BLaER1 treated with 17β-estradiol and CSF1 and Interleukin-3, amounts not matched to agents 10 nM and 100 nM (cell line): ENCODE measurements around the gene ARF6.
A peak's percentile ranks its signal among the peaks of the same experiment; 100 is the strongest.
"Not testable (repeated sequence)": the region's sequence is repeated elsewhere in the genome, so short reads cannot be mapped to it uniquely, and the experiment has no call there.

ENCODE experiments used
- H3K27ac ChIP-seq, 11 experiments: shearing (Covaris generic); formaldehyde crosslinking; 2 replicates each; pipeline ENCODE4 v1.8.1; 2022
- H3K27me3 ChIP-seq, 11 experiments: shearing (Covaris generic); formaldehyde crosslinking; 2 replicates each; pipeline ENCODE4 v1.8.1; 2022
- H3K36me3 ChIP-seq, 11 experiments: shearing (Covaris generic); formaldehyde crosslinking; 2 replicates each; pipeline ENCODE4 v1.8.1; 2022
- H3K4me1 ChIP-seq, 10 experiments: shearing (Covaris generic); formaldehyde crosslinking; 2 replicates each; pipeline ENCODE4 v1.8.1; 2022
- H3K4me2 ChIP-seq, 11 experiments: shearing (Covaris generic); formaldehyde crosslinking; 2 replicates each; pipeline ENCODE4 v1.8.1; 2022
- H3K4me3 ChIP-seq, 10 experiments: shearing (Covaris generic); formaldehyde crosslinking; 2 replicates each; pipeline ENCODE4 v1.8.1; 2022
- H3K9ac ChIP-seq, 11 experiments: shearing (Covaris generic); formaldehyde crosslinking; 2 replicates each; pipeline ENCODE4 v1.8.1; 2022
- H3K9me3 ChIP-seq, 11 experiments: shearing (Covaris generic); formaldehyde crosslinking; replicated peaks in 1 of 11; 2 replicates each; pipeline ENCODE4 v1.8.1; 2022
- H4K20me1 ChIP-seq, 11 experiments: shearing (Covaris generic); formaldehyde crosslinking; 2 replicates each; pipeline ENCODE4 v1.8.1; 2022
- Cebpa-rat ChIP-seq, 11 experiments: shearing (Covaris generic); IDR thresholded peaks; 2 replicates each; pipeline ENCODE4 v1.8.1; 2022

The ARF6 gene

DNA sequence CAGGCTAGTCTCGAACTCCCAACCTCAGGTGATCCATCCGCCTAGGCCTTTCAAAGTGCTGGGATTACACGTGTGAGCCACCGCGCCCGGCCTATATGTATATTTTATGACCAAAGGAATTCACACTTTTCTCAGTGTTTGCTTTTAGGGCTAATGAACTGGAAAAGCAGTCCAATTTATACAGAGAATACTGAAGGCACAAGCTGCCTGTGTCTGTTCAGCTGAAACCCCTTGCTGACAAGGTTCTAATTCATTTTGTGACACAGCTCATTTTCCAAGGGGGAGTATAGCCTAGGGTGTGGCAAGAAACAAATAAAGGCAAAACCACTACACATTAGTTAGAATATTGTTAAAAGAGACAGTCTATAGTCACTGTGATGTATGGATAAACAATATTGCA is 22.0 kb upstream of the ARF6 start:
- TF ChIP-seq Cebpa-rat (IDR thresholded peaks at IDR 0.05), result no peak
- Histone ChIP-seq H3K4me1 (peaks cover 16 to 55% (median 22%) of the 10 kb centered on the region in 10 experiments), H3K9ac (peak overlapping the region in 1 of 11 experiments; percentile 22; a peak in 1 of 22 replicates), H3K27ac (peak overlapping the region in 2 of 11 experiments; percentile 5 to 28; a peak in 2 of 22 replicates), H3K9me3 (no peaks in the 10 kb centered on the region), H3K27me3 (no peaks in the 10 kb centered on the region), H3K4me3 (no peak overlapping the region), H4K20me1 (no peaks in the 10 kb centered on the region), H3K4me2 (peak overlapping the region in 3 of 11 experiments; percentile 71 to 87 (median 73); a peak in 3 of 22 replicates), H3K36me3 (no peaks in the 10 kb centered on the region)

DNA sequence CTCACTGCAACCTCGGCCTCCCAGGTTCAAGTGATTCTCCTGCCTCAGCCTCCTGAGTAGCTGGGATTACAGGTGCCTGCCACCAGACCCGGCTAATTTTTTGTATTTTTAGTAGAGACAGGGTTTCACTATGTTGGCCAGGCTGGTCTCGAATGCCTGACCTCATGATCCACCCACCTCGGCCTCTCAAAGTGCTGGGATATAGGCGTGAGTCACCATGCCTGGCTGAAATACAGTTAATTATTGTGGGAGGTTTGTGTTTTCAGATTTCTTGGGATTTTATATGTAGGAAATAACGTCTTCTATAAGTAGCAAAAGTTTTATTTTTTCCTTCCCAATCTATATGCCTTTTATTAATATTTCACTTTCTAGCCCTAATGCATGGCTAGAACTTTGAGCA is 19.3 kb upstream of the ARF6 start:
- H3K4me1 ChIP-seq, result peaks cover 6 to 36% (median 12%) of the 10 kb centered on the region in 10 experiments
- H3K4me2 ChIP-seq, H3K9me3 ChIP-seq: not testable (repeated sequence)

DNA sequence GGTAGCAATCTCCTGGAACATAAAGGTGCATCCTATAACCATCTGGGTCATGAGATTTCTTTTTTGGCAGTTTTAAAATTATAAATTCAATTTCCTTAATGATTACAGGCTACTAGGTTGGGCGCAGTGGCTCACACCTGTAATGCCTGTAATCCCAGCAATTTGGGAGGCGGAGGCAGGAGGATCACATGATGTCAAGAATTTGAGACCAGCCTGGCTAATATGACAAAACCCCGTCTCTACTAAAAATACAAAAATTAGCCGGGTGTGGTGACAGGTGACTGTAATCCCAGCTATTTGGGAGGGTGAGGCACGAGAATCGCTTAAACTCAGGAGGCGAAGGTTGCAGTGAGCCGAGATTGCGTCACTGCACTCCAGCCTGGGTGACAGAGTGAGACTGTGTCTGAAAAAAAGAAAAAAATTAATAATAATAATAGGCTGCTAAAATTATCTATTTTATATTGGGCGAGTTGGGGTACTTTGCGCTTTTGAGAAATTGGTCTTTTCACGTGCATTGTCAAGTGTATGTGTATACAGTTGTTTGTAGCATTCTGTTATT is 17.2 kb upstream of the ARF6 start:
- no peak overlapping the region for H3K9ac ChIP-seq
- 0 out of 22 replicates have a peak, but pooled peaks of 1 of the 11 experiments have one; percentile 19 for TF ChIP-seq Cebpa-rat (IDR thresholded peaks at IDR 0.05)
- H3K4me1 ChIP-seq, result peaks cover 0 to 32% (median 6%) of the 10 kb centered on the region in 10 experiments; a peak in 11 of 20 replicates
- no peak overlapping the region for H3K27ac ChIP-seq
- H3K4me3 ChIP-seq, result no peak overlapping the region
- no peaks in the 10 kb centered on the region for H3K9me3 ChIP-seq
- H4K20me1 ChIP-seq, result no peaks in the 10 kb centered on the region
- H3K4me2 ChIP-seq, result no peak overlapping the region
- no peaks in the 10 kb centered on the region for H3K36me3 ChIP-seq
- H3K27me3 ChIP-seq, result no peaks in the 10 kb centered on the region

More for the DNA sequence above, 19.3 kb upstream of the ARF6 start:
- H3K4me3 ChIP-seq, H3K36me3 ChIP-seq, H3K27me3 ChIP-seq, H3K27ac ChIP-seq, H4K20me1 ChIP-seq, H3K9ac ChIP-seq: not testable (repeated sequence)

DNA sequence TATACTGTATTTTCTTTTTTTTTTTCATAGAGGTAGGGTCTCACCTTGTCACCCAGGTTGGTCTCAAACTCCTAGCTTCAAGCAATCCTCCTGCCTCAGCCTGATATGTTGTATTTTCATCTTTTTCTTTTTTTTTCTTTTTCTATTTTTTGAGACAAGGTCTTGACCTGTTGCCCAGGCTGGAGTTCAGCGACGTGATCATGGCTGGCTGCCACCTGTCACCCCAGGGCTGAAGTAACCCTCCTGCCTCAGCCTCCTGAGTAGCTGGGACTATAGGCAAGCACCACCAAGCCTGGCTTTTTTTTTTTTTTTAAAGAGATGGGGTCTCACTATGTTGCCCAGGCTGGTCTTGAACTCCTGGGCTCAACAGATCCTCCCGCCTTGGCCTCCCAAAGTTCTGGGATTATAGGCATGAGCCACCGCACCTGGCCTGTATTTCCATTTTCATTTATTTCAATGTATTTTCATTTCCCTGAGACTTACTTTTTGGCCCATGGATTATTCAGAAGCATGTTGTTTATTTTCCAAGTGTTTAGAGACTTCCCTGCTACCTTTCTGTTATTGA is 16.2 kb upstream of the ARF6 start:
- no peaks in the 10 kb centered on the region for H3K27me3 ChIP-seq
- H3K27ac ChIP-seq, result no peak overlapping the region
- H3K9ac ChIP-seq, result no peak overlapping the region
- no peak overlapping the region for H3K4me2 ChIP-seq
- peaks cover 0 to 33% (median 7%) of the 10 kb centered on the region in 10 experiments; a peak in 11 of 20 replicates for H3K4me1 ChIP-seq
- no peak overlapping the region for H3K4me3 ChIP-seq
- no peaks in the 10 kb centered on the region for H3K36me3 ChIP-seq
- TF ChIP-seq Cebpa-rat (IDR thresholded peaks at IDR 0.05), result no peak
- H3K9me3 ChIP-seq, result no peaks in the 10 kb centered on the region
- H4K20me1 ChIP-seq, result no peaks in the 10 kb centered on the region

GRCh38 chr14:49879646-49880204 is 13.2 kb upstream of the ARF6 start:
- H3K4me2 ChIP-seq, result peak overlapping the region in 5 of 11 experiments; percentile 15 to 76 (median 72); a peak in 10 of 22 replicates
- H3K27me3 ChIP-seq, result no peaks in the 10 kb centered on the region
- peak overlapping the region in 3 of 11 experiments; percentile 52 to 67 (median 67); a peak in 5 of 22 replicates for H3K9ac ChIP-seq
- TF ChIP-seq Cebpa-rat (IDR thresholded peaks at IDR 0.05), result no peak
- peaks cover 0 to 8% (median 0%) of the 10 kb centered on the region in 11 experiments; a peak in 1 of 22 replicates for H3K9me3 ChIP-seq
- no peak overlapping the region for H3K4me3 ChIP-seq
- H3K27ac ChIP-seq, result peak overlapping the region in 4 of 11 experiments; percentile 45 to 80 (median 74); a peak in 8 of 22 replicates
- peaks cover 0 to 58% (median 10%) of the 10 kb centered on the region in 10 experiments; a peak in 11 of 20 replicates for H3K4me1 ChIP-seq
- no peaks in the 10 kb centered on the region for H4K20me1 ChIP-seq
- no peaks in the 10 kb centered on the region for H3K36me3 ChIP-seq

GRCh38 chr14:49880267-49881064 is 12.4 kb upstream of the ARF6 start:
- H3K27ac ChIP-seq, result peak overlapping the region in 6 of 11 experiments; percentile 28 to 80 (median 58); a peak in 10 of 22 replicates
- peaks cover 0 to 63% (median 10%) of the 10 kb centered on the region in 10 experiments; a peak in 11 of 20 replicates for H3K4me1 ChIP-seq
- TF ChIP-seq Cebpa-rat (IDR thresholded peaks at IDR 0.05), result no peak
- H4K20me1 ChIP-seq, result no peaks in the 10 kb centered on the region
- peak overlapping the region in 5 of 11 experiments; percentile 15 to 76 (median 72); a peak in 10 of 22 replicates for H3K4me2 ChIP-seq
- peaks cover 0 to 8% (median 0%) of the 10 kb centered on the region in 11 experiments; a peak in 1 of 22 replicates for H3K9me3 ChIP-seq
- no peak overlapping the region for H3K4me3 ChIP-seq
- H3K36me3 ChIP-seq, result no peaks in the 10 kb centered on the region
- H3K27me3 ChIP-seq, result no peaks in the 10 kb centered on the region
- peak overlapping the region in 4 of 11 experiments; percentile 16 to 67 (median 60); a peak in 6 of 22 replicates for H3K9ac ChIP-seq

- Histone ChIP-seq H3K27me3 (no peaks in the 10 kb centered on the region), H3K27ac (peak overlapping the region in 2 of 11 experiments; percentile 75 to 80; a peak in 4 of 22 replicates), H3K4me1 (peaks cover 4 to 73% (median 17%) of the 10 kb centered on the region in 10 experiments), H4K20me1 (no peaks in the 10 kb centered on the region), H3K9ac (no peak overlapping the region; a peak in 1 of 22 replicates), H3K36me3 (no peaks in the 10 kb centered on the region), H3K9me3 (peaks cover 0 to 8% (median 0%) of the 10 kb centered on the region in 11 experiments; a peak in 1 of 22 replicates), H3K4me3 (no peak overlapping the region), H3K4me2 (peak overlapping the region in 3 of 11 experiments; percentile 72 to 76 (median 73); a peak in 6 of 22 replicates)
- no peak for TF ChIP-seq Cebpa-rat (IDR thresholded peaks at IDR 0.05)
These were observed 11.4 kb upstream of the ARF6 start for GRCh38 chr14:49881350-49882001.
